Breast epithelium (tissue), 3 donors: ENCODE data around the gene UNKL.

Experiments used
- CTCF ChIP-seq, 3 donors: fragments of 450-650 bp; IDR thresholded peaks; one replicate each; pipeline ENCODE4 v1.5.1; 2016 to 2017; ENCODE audit warnings: antibody characterized with exemption in 3 of 3, mild to moderate bottlenecking in 3 of 3, moderate library complexity in 3 of 3
- POLR2A ChIP-seq: fragments of 450-650 bp; IDR thresholded peaks from one replicate; pipeline ENCODE4 v1.6.1; 2016; ENCODE audit warnings: antibody characterized with exemption, mild to moderate bottlenecking, moderate library complexity

- peak in 1 of 3 donors; percentile 11 for TF ChIP-seq CTCF (IDR thresholded peaks at IDR 0.05)
- no peak for TF ChIP-seq POLR2A
Observed at GRCh38 chr16:1351582-1352362, 62.7 kb downstream of the UNKL start, which contains the start of the genes GNPTG and TSR3.
